Astrocyte (in vitro differentiated cells and primary cell): ENCODE data around the gene HGFAC. TPM values are rescaled to one million over a fixed set of nuclear protein-coding genes. Genes with fewer than 3 reads are reported as not detected.

Source experiments
- DNase-seq: peaks from one replicate; pipeline ENCODE4 v3.0.0-alpha.2; 2010; ENCODE audit warnings: low read depth
- FAIRE-seq: peaks from 2 replicates; lab custom pipeline; 2011; peaks lifted over from hg19 to GRCh38; lab: Jason Lieb, UNC
- H2AFZ ChIP-seq: 2 replicates; pipeline ENCODE4 v1.6.0; 2012; ENCODE audit warnings: low read depth, low read length, inconsistent platforms
- H3K27ac ChIP-seq: 2 replicates; pipeline ENCODE4 v1.5.1; 2011; ENCODE audit warnings: low read depth, low read length, inconsistent platforms
- H3K27me3 ChIP-seq: 2 replicates; pipeline ENCODE4 v1.6.0; 2011; ENCODE audit warnings: low read length, inconsistent platforms; ENCODE audit not compliant: insufficient read depth
- H3K36me3 ChIP-seq: 2 replicates; pipeline ENCODE4 v1.5.1; 2011; ENCODE audit warnings: low read length, inconsistent platforms; ENCODE audit not compliant: insufficient read depth
- H3K4me1 ChIP-seq: 2 replicates; pipeline ENCODE4 v1.5.1; 2011; ENCODE audit warnings: low read length, inconsistent platforms; ENCODE audit not compliant: insufficient read depth
- H3K4me2 ChIP-seq: 2 replicates; pipeline ENCODE4 v1.6.0; 2012; ENCODE audit warnings: low read length, inconsistent platforms
- H3K4me3 ChIP-seq: 2 replicates; pipeline ENCODE4 v1.5.1; 2011; ENCODE audit warnings: low read depth, mild to moderate bottlenecking, low read length, inconsistent platforms; ENCODE audit not compliant: insufficient read depth
- H3K79me2 ChIP-seq: 2 replicates; pipeline ENCODE4 v1.6.0; 2012; ENCODE audit warnings: mild to moderate bottlenecking, low read length, inconsistent platforms; ENCODE audit not compliant: insufficient read depth
- H3K9ac ChIP-seq: 2 replicates; pipeline ENCODE4 v1.6.0; 2012; ENCODE audit warnings: mild to moderate bottlenecking, low read length, inconsistent platforms
- H3K9me3 ChIP-seq: 2 replicates; pipeline ENCODE4 v1.5.1; 2012; ENCODE audit warnings: low read depth, mild to moderate bottlenecking, low read length, inconsistent platforms; ENCODE audit not compliant: insufficient read depth
- H4K20me1 ChIP-seq: 2 replicates; pipeline ENCODE4 v1.6.0; 2012; ENCODE audit warnings: low read length, inconsistent platforms; ENCODE audit not compliant: insufficient read depth
- H3K27ac Mint-ChIP-seq: one replicate; pipeline ENCODE4 v1.8.0; 2021; ENCODE audit warnings: mild to moderate bottlenecking, mixed read lengths; ENCODE audit not compliant: unreplicated experiment
- H3K27me3 Mint-ChIP-seq: one replicate; pipeline ENCODE4 v1.8.0; 2021; ENCODE audit warnings: low read depth, mixed read lengths; ENCODE audit not compliant: unreplicated experiment
- H3K36me3 Mint-ChIP-seq: one replicate; pipeline ENCODE4 v1.8.0; 2021; ENCODE audit warnings: low read depth, mixed read lengths; ENCODE audit not compliant: unreplicated experiment
- H3K4me1 Mint-ChIP-seq: one replicate; pipeline ENCODE4 v1.8.0; 2021; ENCODE audit warnings: low read depth, mixed read lengths; ENCODE audit not compliant: unreplicated experiment
- H3K4me3 Mint-ChIP-seq: one replicate; pipeline ENCODE4 v1.8.0; 2021; ENCODE audit warnings: mild to moderate bottlenecking, moderate library complexity, mixed read lengths; ENCODE audit not compliant: unreplicated experiment
- H3K9me3 Mint-ChIP-seq: one replicate; pipeline ENCODE4 v1.8.0; 2021; ENCODE audit warnings: mild to moderate bottlenecking, mixed read lengths; ENCODE audit not compliant: unreplicated experiment
- CTCF ChIP-seq: IDR thresholded peaks from 2 replicates; pipeline ENCODE4 v1.5.1; 2011; ENCODE audit warnings: low read depth, mild to moderate bottlenecking, inconsistent platforms, low read length, moderate library complexity; ENCODE audit not compliant: insufficient read depth
- EZH2 ChIP-seq: IDR thresholded peaks from 2 replicates; pipeline ENCODE4 v1.6.1; 2012; ENCODE audit warnings: mild to moderate bottlenecking, low read length, inconsistent platforms; ENCODE audit not compliant: insufficient read depth
- total RNA-seq: library from RNA; stranded (reverse); gene quantifications from 2 replicates; pipeline ENCODE4 v1.2.1, GENCODE V29; 2021

HGFAC gene
- total RNA-seq, 1 donor from 2014 or later: 0.52 TPM

GRCh38 chr4:3433138-3433869, 8.5 kb upstream of the HGFAC start:
- Mint-ChIP-seq H3K27ac (no peak overlapping the region), H3K9me3 (peaks cover 2% of the 10 kb centered on the region), H3K4me1 (no peaks in the 10 kb centered on the region), H3K27me3 (no peaks in the 10 kb centered on the region), H3K36me3 (peaks cover 15% of the 10 kb centered on the region), H3K4me3 (no peak overlapping the region)
- Histone ChIP-seq H3K4me2 (no peak overlapping the region), H3K4me3 (no peak overlapping the region), H3K27ac (no peak overlapping the region), H3K4me1 (peaks cover 8% of the 10 kb centered on the region), H3K9ac (no peak overlapping the region), H3K9me3 (no peaks in the 10 kb centered on the region), H4K20me1 (no peaks in the 10 kb centered on the region), H3K36me3 (no peaks in the 10 kb centered on the region), H3K79me2 (no peaks in the 10 kb centered on the region), H3K27me3 (no peaks in the 10 kb centered on the region), H2AFZ (no peak overlapping the region)
- TF ChIP-seq CTCF: no peak
- TF ChIP-seq EZH2: no peak
- DNase-seq (no peak), FAIRE-seq (no peak)

DNA sequence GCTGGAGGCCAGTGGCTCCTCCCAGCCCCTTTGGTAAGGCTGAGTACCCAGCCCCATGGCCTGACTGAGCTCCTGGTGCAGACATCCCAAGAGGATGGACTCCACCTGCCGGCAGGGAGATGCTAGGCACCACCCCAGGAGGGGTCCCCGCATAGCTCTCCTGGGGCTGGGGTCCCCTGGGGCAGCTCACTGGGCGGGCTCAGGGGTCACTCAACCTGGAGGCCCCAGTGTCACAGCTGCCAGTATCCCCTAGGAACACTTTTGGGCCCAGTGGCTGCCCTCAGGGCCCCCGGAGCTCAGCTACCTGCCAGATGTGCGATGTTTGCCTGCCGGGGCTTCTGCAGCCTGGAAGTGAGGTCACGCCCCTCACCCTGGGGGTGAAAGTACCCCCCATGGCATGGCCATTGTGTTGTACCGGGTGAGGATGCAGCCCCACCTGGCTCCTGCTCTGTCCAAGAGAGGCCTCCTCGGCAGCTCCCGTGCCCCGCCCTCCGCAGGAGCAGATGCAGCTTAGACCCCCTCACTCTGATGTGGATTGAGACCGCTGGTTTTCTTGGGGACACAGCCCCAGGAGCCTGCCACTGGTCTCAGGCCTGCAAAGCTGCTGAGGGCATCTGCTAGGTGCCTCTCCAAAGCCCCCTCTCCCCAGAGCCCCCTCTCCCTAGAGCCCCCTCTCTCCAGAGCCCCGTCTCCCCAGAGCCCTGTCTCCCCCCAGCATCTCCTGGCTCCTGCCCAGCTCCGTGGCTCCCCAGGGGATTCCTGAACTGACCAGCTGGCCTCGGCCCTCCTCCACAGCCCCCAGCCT, 6.7 kb upstream of the HGFAC start:
- Mint-ChIP-seq H3K27ac (no peak overlapping the region), H3K27me3 (no peaks in the 10 kb centered on the region), H3K4me1 (no peaks in the 10 kb centered on the region), H3K4me3 (no peak overlapping the region), H3K9me3 (no peaks in the 10 kb centered on the region), H3K36me3 (peaks cover 10% of the 10 kb centered on the region)
- Histone ChIP-seq H3K4me2 (no peak overlapping the region), H3K27me3 (no peaks in the 10 kb centered on the region), H3K36me3 (no peaks in the 10 kb centered on the region), H3K79me2 (no peaks in the 10 kb centered on the region), H2AFZ (no peak overlapping the region), H3K4me1 (peaks cover 8% of the 10 kb centered on the region), H3K4me3 (no peak overlapping the region), H3K9me3 (no peaks in the 10 kb centered on the region), H3K27ac (no peak overlapping the region), H4K20me1 (no peaks in the 10 kb centered on the region), H3K9ac (no peak overlapping the region)
- FAIRE-seq (no peak), DNase-seq (no peak)
- no peak for TF ChIP-seq CTCF
- TF ChIP-seq EZH2: no peak

GRCh38 chr4:3435686-3435956, 6.1 kb upstream of the HGFAC start:
- Mint-ChIP-seq H3K27ac (peak overlapping the region; percentile 53), H3K4me3 (no peak overlapping the region), H3K27me3 (no peaks in the 10 kb centered on the region)

More at GRCh38 chr4:3435686-3435956, 6.1 kb upstream of the HGFAC start:
- TF ChIP-seq EZH2 (no peak), CTCF (no peak)
- no peaks in the 10 kb centered on the region for H3K4me1 Mint-ChIP-seq
- Histone ChIP-seq H3K27ac (no peak overlapping the region), H3K4me3 (no peak overlapping the region), H3K27me3 (no peaks in the 10 kb centered on the region), H4K20me1 (no peaks in the 10 kb centered on the region), H3K4me2 (no peak overlapping the region), H3K79me2 (no peaks in the 10 kb centered on the region), H3K36me3 (no peaks in the 10 kb centered on the region), H3K9me3 (no peaks in the 10 kb centered on the region), H3K9ac (no peak overlapping the region), H2AFZ (no peak overlapping the region), H3K4me1 (peaks cover 8% of the 10 kb centered on the region)
- peaks cover 8% of the 10 kb centered on the region for H3K36me3 Mint-ChIP-seq
- no peaks in the 10 kb centered on the region for H3K9me3 Mint-ChIP-seq
- FAIRE-seq (no peak), DNase-seq (no peak)
